ENCODE measurements around the gene ECM2. TPM values are rescaled to one million over a fixed set of nuclear protein-coding genes. Genes with fewer than 3 reads are reported as not detected.

Gene ECM2
- total and polyA plus RNA-seq, 2 of the 8 experiments (the other 6 are each of a cell fraction or from before 2014, with no cell fraction given), result not detected

- TF ChIP-seq PHF8 (conservative IDR thresholded peaks at IDR 0.05; ENCODE audit: low read depth, low read length), result no peak
- no peak for TF ChIP-seq EP300 (IDR thresholded peaks at IDR 0.05; ENCODE audit: borderline replicate concordance in 1 of 2, low read depth in 2 of 2, low read length in 2 of 2)
- no peak for TF ChIP-seq TCF12 (IDR thresholded peaks at IDR 0.05; ENCODE audit: low read depth, low read length)
- no peak for TF ChIP-seq SRF (IDR thresholded peaks at IDR 0.05; ENCODE audit: low read depth, low read length)
- no peak for TF ChIP-seq SIN3A (conservative IDR thresholded peaks at IDR 0.05 in 1 of 2, IDR thresholded peaks at IDR 0.05 in 1 of 2; ENCODE audit: low read depth in 1 of 2, low read length in 2 of 2)
Measured at GRCh38 chr9:92527832-92528521, 7.8 kb downstream of the ECM2 start (continued).
